Mesendoderm (in vitro differentiated cells): ENCODE measurements around the gene CAST.

Experiments
- DNase-seq: peaks from one replicate; pipeline ENCODE4 v3.0.0; 2013
- H2AK5ac ChIP-seq: 2 replicates; pipeline ENCODE4 v1.6.1; 2013; ENCODE audit warnings: low read length, inconsistent platforms
- H2BK120ac ChIP-seq: 2 replicates; pipeline ENCODE4 v1.6.1; 2013; ENCODE audit warnings: low read depth, mild to moderate bottlenecking, low read length, moderate library complexity, mixed read lengths
- H2BK15ac ChIP-seq: replicated peaks from 2 replicates; pipeline ENCODE4 v1.6.1; 2013; ENCODE audit warnings: low read depth, mild to moderate bottlenecking, moderate library complexity
- H2BK5ac ChIP-seq: 2 replicates; pipeline ENCODE4 v1.6.1; 2013; ENCODE audit warnings: low read length, inconsistent platforms
- H3K18ac ChIP-seq: 2 replicates; pipeline ENCODE4 v1.6.1; 2013; ENCODE audit warnings: mild to moderate bottlenecking, low read length, mixed read lengths
- H3K23ac ChIP-seq: one replicate; pipeline ENCODE4 v1.6.1; 2013; ENCODE audit warnings: low read length
- H3K27ac ChIP-seq: 2 replicates; pipeline ENCODE4 v1.5.1; 2013; ENCODE audit warnings: low read depth, mild to moderate bottlenecking, inconsistent platforms, low read length, moderate library complexity
- H3K27me3 ChIP-seq: 2 replicates; pipeline ENCODE4 v1.6.1; 2013; ENCODE audit warnings: low read length, control low read depth, mild to moderate bottlenecking, inconsistent platforms; ENCODE audit not compliant: insufficient read depth, poor library complexity
- H3K36me3 ChIP-seq: 2 replicates; pipeline ENCODE4 v1.6.1; 2013; ENCODE audit warnings: low read length, inconsistent platforms; ENCODE audit not compliant: control insufficient read depth, insufficient read depth
- H3K4ac ChIP-seq: one replicate; pipeline ENCODE4 v1.6.1; 2013; ENCODE audit warnings: low read depth, mild to moderate bottlenecking, low read length, moderate library complexity
- H3K4me1 ChIP-seq: 2 replicates; pipeline ENCODE4 v1.6.1; 2013; ENCODE audit warnings: low read depth, low read length, inconsistent platforms; ENCODE audit not compliant: control insufficient read depth
- H3K4me2 ChIP-seq: 2 replicates; pipeline ENCODE4 v1.6.1; 2013; ENCODE audit warnings: low read length
- H3K4me3 ChIP-seq: 2 replicates; pipeline ENCODE4 v1.5.1; 2013; ENCODE audit warnings: mild to moderate bottlenecking, low read length
- H3K56ac ChIP-seq: one replicate; pipeline ENCODE4 v1.6.1; 2013; ENCODE audit warnings: low read length
- H3K79me1 ChIP-seq: 2 replicates; pipeline ENCODE4 v1.6.1; 2013; ENCODE audit warnings: low read length, inconsistent platforms
- H3K79me2 ChIP-seq: 2 replicates; pipeline ENCODE4 v1.6.1; 2013; ENCODE audit warnings: mild to moderate bottlenecking, low read length; ENCODE audit not compliant: control insufficient read depth, insufficient read depth
- H3K9ac ChIP-seq: 2 replicates; pipeline ENCODE4 v1.6.1; 2013; ENCODE audit warnings: low read length, inconsistent platforms
- H4K5ac ChIP-seq: one replicate; pipeline ENCODE4 v1.6.1; 2013; ENCODE audit warnings: low read length
- H4K8ac ChIP-seq: one replicate; pipeline ENCODE4 v1.6.1; 2013; ENCODE audit warnings: low read depth, mild to moderate bottlenecking, control low read depth, low read length, moderate library complexity
- WGBS: extraction: QIAGEN DNeasy Blood & Tissue Kit; methylation state at CpG from one replicate; pipeline ENCODE4 v1.1.7; 2013; ENCODE audit warnings: low lambda C conversion rate, missing lambda C conversion rate; ENCODE audit not compliant: insufficient coverage; ENCODE audit errors: extremely low coverage; 5-methylcytosine and 5-hydroxymethylcytosine counted together

CAST gene

DNA sequence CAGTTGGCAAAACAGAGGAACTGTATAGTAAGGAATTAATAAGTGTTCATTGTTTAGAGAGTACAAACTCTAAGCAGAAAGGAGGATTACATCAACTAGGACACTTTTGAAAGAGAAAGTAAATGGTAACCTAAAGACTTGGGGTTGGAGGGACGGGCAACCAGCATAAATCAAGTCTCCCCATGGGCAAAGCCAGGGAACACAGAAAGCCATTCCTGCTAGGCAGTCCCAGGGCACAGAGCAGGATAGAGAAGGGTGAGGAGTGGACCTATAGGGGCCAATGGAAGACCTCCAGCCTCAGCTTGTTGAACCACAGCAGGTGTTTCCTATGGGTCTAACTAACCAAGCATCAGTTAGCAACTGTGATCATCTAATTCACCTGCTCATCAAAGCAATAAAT is 154.8 kb downstream of the CAST start:
- no peak overlapping the region for H3K18ac ChIP-seq
- no peak overlapping the region for H3K27ac ChIP-seq
- no peak overlapping the region for H3K56ac ChIP-seq
- no CpG with 5 or more reads among the region's 1 CpG for WGBS
- no peaks in the 10 kb centered on the region for H3K79me1 ChIP-seq
- H3K9ac ChIP-seq = no peak overlapping the region
- no peaks in the 10 kb centered on the region for H3K36me3 ChIP-seq
- no peak overlapping the region for H2AK5ac ChIP-seq
- no peak overlapping the region for H2BK15ac ChIP-seq
- peaks cover 4% of the 10 kb centered on the region for H3K4me1 ChIP-seq
- H3K23ac ChIP-seq = no peak overlapping the region
- H3K79me2 ChIP-seq = no peaks in the 10 kb centered on the region
- H3K4me3 ChIP-seq = no peak overlapping the region
- no peak for DNase-seq
- no peak overlapping the region for H3K4ac ChIP-seq
- no peak overlapping the region for H3K4me2 ChIP-seq
- no peak overlapping the region for H4K5ac ChIP-seq
- H2BK120ac ChIP-seq = no peak overlapping the region
- H4K8ac ChIP-seq = no peak overlapping the region
- no peak overlapping the region for H2BK5ac ChIP-seq
- H3K27me3 ChIP-seq = no peaks in the 10 kb centered on the region

DNA sequence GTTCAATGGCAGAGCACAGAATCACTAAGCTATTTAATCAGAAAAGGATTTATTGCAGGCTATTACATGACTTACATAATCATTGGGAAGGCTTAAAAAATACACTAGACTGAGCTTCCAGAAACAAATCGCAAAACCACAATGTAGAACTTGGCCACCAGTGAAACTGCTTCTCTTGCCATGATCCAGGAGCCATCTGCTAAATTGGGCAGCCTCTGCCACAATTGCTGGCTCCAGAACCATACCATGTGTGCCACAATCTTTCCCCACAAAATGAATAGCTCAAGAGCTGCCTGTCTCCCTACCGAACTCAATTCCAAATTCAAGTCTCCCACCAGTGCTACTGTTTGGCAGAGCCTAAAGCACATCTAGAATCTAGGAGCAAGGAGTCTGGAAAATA is 155.3 kb downstream of the CAST start:
- Histone ChIP-seq H3K4ac (no peak overlapping the region), H3K23ac (no peak overlapping the region), H3K4me3 (no peak overlapping the region), H4K5ac (no peak overlapping the region), H2AK5ac (no peak overlapping the region), H3K4me1 (peaks cover 4% of the 10 kb centered on the region), H3K18ac (no peak overlapping the region), H3K79me2 (no peaks in the 10 kb centered on the region), H3K27me3 (no peaks in the 10 kb centered on the region), H2BK120ac (no peak overlapping the region), H3K4me2 (no peak overlapping the region), H2BK15ac (no peak overlapping the region), H2BK5ac (no peak overlapping the region), H3K79me1 (no peaks in the 10 kb centered on the region), H4K8ac (no peak overlapping the region), H3K36me3 (no peaks in the 10 kb centered on the region), H3K9ac (no peak overlapping the region), H3K56ac (no peak overlapping the region), H3K27ac (no peak overlapping the region)
- no CpG with 5 or more reads among the region's 2 CpGs for WGBS
- DNase-seq = no peak

- WGBS = no CpG with 5 or more reads among the region's 8 CpGs
- H3K27ac ChIP-seq = no peak overlapping the region
Observed at GRCh38 chr5:96818125-96818788, 156.1 kb downstream of the CAST start.

GRCh38 chr5:96819806-96820205 is 157.6 kb downstream of the CAST start:
- Histone ChIP-seq H3K79me2 (no peaks in the 10 kb centered on the region), H3K56ac (no peak overlapping the region), H3K4me3 (no peak overlapping the region), H4K8ac (no peak overlapping the region), H2BK120ac (no peak overlapping the region), H3K9ac (no peak overlapping the region), H3K23ac (no peak overlapping the region), H4K5ac (no peak overlapping the region), H3K4me1 (peaks cover 4% of the 10 kb centered on the region), H3K4me2 (no peak overlapping the region), H3K27me3 (no peaks in the 10 kb centered on the region), H3K4ac (no peak overlapping the region), H3K79me1 (no peaks in the 10 kb centered on the region), H2BK15ac (no peak overlapping the region), H3K18ac (no peak overlapping the region), H3K27ac (no peak overlapping the region), H3K36me3 (no peaks in the 10 kb centered on the region), H2AK5ac (no peak overlapping the region), H2BK5ac (no peak overlapping the region)
- no peak for DNase-seq
- whole genome bisulfite sequencing = no CpG with 5 or more reads among the region's 4 CpGs

More at GRCh38 chr5:96818125-96818788, 156.1 kb downstream of the CAST start:
- Histone ChIP-seq H3K79me2 (no peaks in the 10 kb centered on the region), H3K23ac (no peak overlapping the region), H3K4me2 (no peak overlapping the region), H2AK5ac (no peak overlapping the region), H2BK120ac (no peak overlapping the region), H3K36me3 (no peaks in the 10 kb centered on the region), H3K18ac (no peak overlapping the region), H3K9ac (no peak overlapping the region), H3K79me1 (no peaks in the 10 kb centered on the region), H3K4me3 (no peak overlapping the region), H4K8ac (no peak overlapping the region), H3K4ac (no peak overlapping the region), H4K5ac (no peak overlapping the region), H3K4me1 (peaks cover 4% of the 10 kb centered on the region), H3K56ac (no peak overlapping the region), H2BK5ac (no peak overlapping the region), H3K27me3 (no peaks in the 10 kb centered on the region), H2BK15ac (no peak overlapping the region)
- DNase-seq = no peak

DNA sequence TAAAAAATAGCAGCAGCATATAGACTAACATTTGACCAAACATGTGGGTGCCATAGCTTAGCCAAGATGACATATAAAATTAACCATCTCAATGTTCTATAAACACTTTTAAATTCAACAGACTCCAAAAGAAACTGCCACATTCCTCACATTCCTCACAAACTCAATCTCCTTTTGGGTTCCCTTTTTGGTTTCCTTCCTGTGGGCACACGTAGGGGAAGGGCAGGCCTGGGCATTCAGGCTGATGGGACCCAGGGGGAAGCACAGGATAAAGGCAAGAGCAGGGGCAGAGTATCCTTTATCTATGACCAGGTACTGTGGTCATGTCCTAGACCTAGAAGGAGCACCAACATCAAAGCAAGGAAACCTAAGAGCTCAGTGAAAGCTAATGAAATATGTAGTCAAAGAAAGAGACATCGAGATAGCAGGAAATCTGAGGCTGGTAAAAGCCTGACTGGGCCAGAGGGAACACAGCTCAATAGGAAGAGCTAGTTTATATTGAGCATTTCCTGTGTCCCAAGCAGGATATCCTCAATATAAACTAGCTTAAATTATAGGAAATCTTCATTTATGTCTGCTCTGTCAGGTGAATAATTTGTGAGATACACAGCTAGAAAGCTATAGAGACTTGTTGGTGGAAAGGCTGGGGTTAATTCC is 159.2 kb downstream of the CAST start:
- H3K27ac ChIP-seq = no peak overlapping the region
- no peaks in the 10 kb centered on the region for H3K27me3 ChIP-seq
- H3K4ac ChIP-seq = no peak overlapping the region
- H3K79me1 ChIP-seq = no peaks in the 10 kb centered on the region
- no peak overlapping the region for H3K23ac ChIP-seq
- H4K8ac ChIP-seq = no peak overlapping the region
- H2BK5ac ChIP-seq = no peak overlapping the region
- H4K5ac ChIP-seq = no peak overlapping the region
- H3K18ac ChIP-seq = no peak overlapping the region
- peak; percentile 64 for DNase-seq
- H3K36me3 ChIP-seq = no peaks in the 10 kb centered on the region
- H3K56ac ChIP-seq = no peak overlapping the region
- no peak overlapping the region for H3K4me3 ChIP-seq
- H2BK120ac ChIP-seq = no peak overlapping the region
- no peak overlapping the region for H2BK15ac ChIP-seq
- no peak overlapping the region for H3K9ac ChIP-seq
- no CpG with 5 or more reads among the region's 2 CpGs for WGBS
- no peaks in the 10 kb centered on the region for H3K79me2 ChIP-seq
- H3K4me1 ChIP-seq = peaks cover 4% of the 10 kb centered on the region
- no peak overlapping the region for H2AK5ac ChIP-seq
- H3K4me2 ChIP-seq = no peak overlapping the region
